Endodermal cell (in vitro differentiated cells): Measurements from ENCODE around the gene E2F2. TPM values are rescaled to one million over a fixed set of nuclear protein-coding genes. Genes with fewer than 3 reads are reported as not detected.

Experiments used
- DNase-seq: peaks from one replicate; pipeline ENCODE4 v3.0.0-alpha.2; 2017
- H3K27ac ChIP-seq: 2 replicates; pipeline ENCODE4 v1.5.1; 2013; ENCODE audit warnings: mild to moderate bottlenecking, low read depth, low read length, moderate library complexity
- H3K27me3 ChIP-seq: 2 replicates; pipeline ENCODE4 v1.6.1; 2013; ENCODE audit warnings: mild to moderate bottlenecking, low read length, moderate library complexity; ENCODE audit not compliant: insufficient read depth, control insufficient read depth, poor library complexity, severe bottlenecking
- H3K36me3 ChIP-seq: 2 replicates; pipeline ENCODE4 v1.7.0; 2013; ENCODE audit warnings: mild to moderate bottlenecking, low read length, moderate library complexity; ENCODE audit not compliant: control insufficient read depth, insufficient read depth
- H3K4me1 ChIP-seq: one replicate; pipeline ENCODE4 v1.7.0; 2013; ENCODE audit warnings: low read length; ENCODE audit not compliant: control insufficient read depth, insufficient read depth
- H3K4me3 ChIP-seq: 2 replicates; pipeline ENCODE4 v1.5.1; 2013; ENCODE audit warnings: mild to moderate bottlenecking, low read length, moderate library complexity
- H3K9ac ChIP-seq: 2 replicates; pipeline ENCODE4 v1.6.1; 2013; ENCODE audit warnings: mild to moderate bottlenecking, low read length, moderate library complexity; ENCODE audit not compliant: poor library complexity, severe bottlenecking; ENCODE audit errors: extremely low read depth
- H3K9me3 ChIP-seq: 2 replicates; pipeline ENCODE4 v1.6.1; 2013; ENCODE audit warnings: mild to moderate bottlenecking, low read length, moderate library complexity; ENCODE audit not compliant: control insufficient read depth
- H3K27ac Mint-ChIP-seq: 2 replicates; pipeline ENCODE4 v1.8.0; 2020; ENCODE audit warnings: mixed read lengths
- H3K27me3 Mint-ChIP-seq: 2 replicates; pipeline ENCODE4 v1.8.0; 2021; ENCODE audit warnings: mild to moderate bottlenecking, mixed read lengths; ENCODE audit not compliant: insufficient read depth
- H3K36me3 Mint-ChIP-seq: 2 replicates; pipeline ENCODE4 v1.8.0; 2020; ENCODE audit warnings: low read depth, mixed read lengths
- H3K4me1 Mint-ChIP-seq: 2 replicates; pipeline ENCODE4 v1.8.0; 2020; ENCODE audit warnings: mixed read lengths
- H3K4me3 Mint-ChIP-seq: 2 replicates; pipeline ENCODE4 v1.8.0; 2020; ENCODE audit warnings: mild to moderate bottlenecking, moderate library complexity, mixed read lengths
- H3K9me3 Mint-ChIP-seq: 2 replicates; pipeline ENCODE4 v1.8.0; 2020; ENCODE audit warnings: mild to moderate bottlenecking, mixed read lengths
- CTCF ChIP-seq: fragments of 200-600 bp; sonication (generic); conservative IDR thresholded peaks from 2 replicates; pipeline ENCODE4 v1.5.0; 2021; ENCODE audit warnings: antibody characterized with exemption, mild to moderate bottlenecking
- WGBS, 2 experiments: methylation state at CpG; one replicate each; pipeline versions ENCODE4 v1.1.5 to v1.1.7; 2013; ENCODE audit warnings: missing lambda C conversion rate in 2 of 2, mixed read lengths in 1 of 2; ENCODE audit not compliant: insufficient coverage in 1 of 2, insufficient read length in 1 of 2; 5-methylcytosine and 5-hydroxymethylcytosine counted together
- total RNA-seq, 2 donors: library from RNA; stranded (reverse); fragmentation: NEBNext Ultra II Directional in 1 of 2; extraction: Animal tissue kit (Norgen Biotek cat#: 25700) in 1 of 2; gene quantifications; 2 replicates in 1 of 2; 3 replicates in 1 of 2; pipeline ENCODE4 v1.2.1, GENCODE V29; 2021

The E2F2 gene
- total RNA-seq, 2 donors from 2014 or later: 7.3 to 9.8 TPM

GRCh38 chr1:23480187-23481025 lies 50.6 kb downstream of the E2F2 start:
- Mint-ChIP-seq H3K27ac (no peak overlapping the region), H3K9me3 (no peaks in the 10 kb centered on the region), H3K4me1 (peaks cover 19% of the 10 kb centered on the region), H3K27me3 (peaks cover 8% of the 10 kb centered on the region), H3K4me3 (no peak overlapping the region), H3K36me3 (peaks cover 9% of the 10 kb centered on the region)
- 87 to 91% methylated on average over 1 to 3 of the region's 4 CpGs for WGBS, 2 experiments
- Histone ChIP-seq H3K9ac (no peak overlapping the region), H3K36me3 (no peaks in the 10 kb centered on the region), H3K4me1 (peaks cover 4% of the 10 kb centered on the region), H3K9me3 (no peaks in the 10 kb centered on the region), H3K27me3 (peaks cover 6% of the 10 kb centered on the region), H3K27ac (no peak overlapping the region), H3K4me3 (no peak overlapping the region)
- no peak for TF ChIP-seq CTCF
- DNase-seq: no peak

GRCh38 chr1:23479666-23479941 lies 51.4 kb downstream of the E2F2 start:
- H3K36me3 Mint-ChIP-seq: peaks cover 9% of the 10 kb centered on the region
- no peak overlapping the region for H3K4me3 Mint-ChIP-seq
- H3K27ac Mint-ChIP-seq: no peak overlapping the region

GRCh38 chr1:23478896-23479665 lies 52.0 kb downstream of the E2F2 start:
- Mint-ChIP-seq H3K27ac (peak overlapping the region; percentile 45), H3K4me1 (peaks cover 14% of the 10 kb centered on the region), H3K27me3 (no peaks in the 10 kb centered on the region), H3K4me3 (no peak overlapping the region), H3K9me3 (no peaks in the 10 kb centered on the region), H3K36me3 (peaks cover 9% of the 10 kb centered on the region)
- Histone ChIP-seq H3K9ac (no peak overlapping the region), H3K36me3 (no peaks in the 10 kb centered on the region), H3K4me1 (peaks cover 4% of the 10 kb centered on the region), H3K4me3 (no peak overlapping the region), H3K9me3 (no peaks in the 10 kb centered on the region), H3K27me3 (no peaks in the 10 kb centered on the region), H3K27ac (no peak overlapping the region)
- no peak for TF ChIP-seq CTCF
- WGBS, 2 experiments: 87 to 88% methylated on average over 6 to 9 of the region's 9 CpGs
- no peak for DNase-seq

More at GRCh38 chr1:23479666-23479941, 51.4 kb downstream of the E2F2 start:
- Mint-ChIP-seq H3K4me1 (peaks cover 14% of the 10 kb centered on the region), H3K27me3 (peaks cover under 1% of the 10 kb centered on the region), H3K9me3 (no peaks in the 10 kb centered on the region)
- WGBS, 2 experiments: 100% methylated on average over 2 of the region's 2 CpGs; no CpG with 5 or more reads in 1 of the 2 experiments
- Histone ChIP-seq H3K4me3 (no peak overlapping the region), H3K27ac (no peak overlapping the region), H3K36me3 (no peaks in the 10 kb centered on the region), H3K9ac (no peak overlapping the region), H3K9me3 (no peaks in the 10 kb centered on the region), H3K27me3 (no peaks in the 10 kb centered on the region), H3K4me1 (peaks cover 4% of the 10 kb centered on the region)
- TF ChIP-seq CTCF: no peak
- DNase-seq: no peak
